ENCODE data around the gene SUSD6. TPM values are rescaled to one million over a fixed set of nuclear protein-coding genes. Genes with fewer than 3 reads are reported as not detected.

SUSD6 gene
- total RNA-seq, 1 experiment from 2014 or later = 32.1 TPM

- Mint-ChIP-seq H3K36me3 (ENCODE audit: insufficient read depth, unreplicated experiment) (peaks cover 63% of the 10 kb centered on the region), H3K9me3 (ENCODE audit: unreplicated experiment) (no peaks in the 10 kb centered on the region), H3K4me1 (ENCODE audit: insufficient read depth, unreplicated experiment) (peaks cover 36% of the 10 kb centered on the region), H3K4me3 (ENCODE audit: unreplicated experiment) (peak overlapping the region; percentile 33), H3K27me3 (ENCODE audit: insufficient read depth, unreplicated experiment) (no peaks in the 10 kb centered on the region), H3K27ac (ENCODE audit: low read depth, unreplicated experiment) (peak overlapping the region; percentile 87)
- BruUV-seq (replicated peaks) = no TSS peak
- no peak for TF ChIP-seq CTCF (IDR thresholded peaks at IDR 0.05; ENCODE audit: unreplicated experiment)
- intact Hi-C loops (cut with micrococcal nuclease) = loop anchor here (10.0 kb wide), 1 partner anchor 58 kb away; no protein-coding TSS in a partner anchor
- POLR2A ChIA-PET = interaction anchor here (0.7 to 6.7 kb wide), 18 partner anchors 13 to 523 kb away, joined by 3 to 71 read pairs (median 4); partner anchors contain the start of genes SRSF5 and SUSD6
- peak; percentile 68 for DNase-seq (ENCODE audit: unreplicated experiment)
- CTCF ChIA-PET = interaction anchor here (0.6 to 2.0 kb wide), 6 partner anchors 13 to 100 kb away, joined by 3 to 7 read pairs (median 3); no protein-coding TSS in a partner anchor
Measured at GRCh38 chr14:69712599-69713088, 101.2 kb downstream of the SUSD6 start.

- peaks cover 58% of the 10 kb centered on the region for H3K36me3 Mint-ChIP-seq (ENCODE audit: insufficient read depth, unreplicated experiment)
- TSS peak; percentile 28 for BruUV-seq (replicated peaks)
- ChIA-PET POLR2A (interaction anchor here (0.6 to 6.7 kb wide), 21 partner anchors 14 to 1260 kb away, joined by 3 to 71 read pairs (median 3); partner anchors contain the start of gene SUSD6), CTCF (interaction anchor here (0.6 to 2.0 kb wide), 7 partner anchors 14 to 101 kb away, joined by 3 to 7 read pairs (median 3); no protein-coding TSS in a partner anchor)
- no peak for TF ChIP-seq CTCF (IDR thresholded peaks at IDR 0.05; ENCODE audit: unreplicated experiment)
- H3K27me3 Mint-ChIP-seq (ENCODE audit: insufficient read depth, unreplicated experiment) = no peaks in the 10 kb centered on the region
- intact Hi-C loops (cut with micrococcal nuclease) = loop anchor here (10.0 kb wide), 1 partner anchor 58 kb away; no protein-coding TSS in a partner anchor
- peak overlapping the region; percentile 87 for H3K27ac Mint-ChIP-seq (ENCODE audit: low read depth, unreplicated experiment)
- H3K9me3 Mint-ChIP-seq (ENCODE audit: unreplicated experiment) = no peaks in the 10 kb centered on the region
- DNase-seq (ENCODE audit: unreplicated experiment) = peak; percentile 89
- peak overlapping the region; percentile 33 for H3K4me3 Mint-ChIP-seq (ENCODE audit: unreplicated experiment)
- H3K4me1 Mint-ChIP-seq (ENCODE audit: insufficient read depth, unreplicated experiment) = peaks cover 36% of the 10 kb centered on the region
Measured at GRCh38 chr14:69713209-69713781, 101.9 kb downstream of the SUSD6 start.

GRCh38 chr14:69713993-69714679 lies 102.7 kb downstream of the SUSD6 start:
- peaks cover 41% of the 10 kb centered on the region for H3K4me1 Mint-ChIP-seq (ENCODE audit: insufficient read depth, unreplicated experiment)
- ChIA-PET POLR2A (interaction anchor here (0.6 to 6.7 kb wide), 9 partner anchors 15 to 1259 kb away, joined by 3 to 71 read pairs (median 4); partner anchors contain the start of gene SUSD6), CTCF (interaction anchor here (0.7 to 2.0 kb wide), 4 partner anchors 13 to 129 kb away, joined by 3 to 7 read pairs (median 4); no protein-coding TSS in a partner anchor)
- no peaks in the 10 kb centered on the region for H3K27me3 Mint-ChIP-seq (ENCODE audit: insufficient read depth, unreplicated experiment)
- DNase-seq (ENCODE audit: unreplicated experiment) = no peak
- H3K9me3 Mint-ChIP-seq (ENCODE audit: unreplicated experiment) = no peaks in the 10 kb centered on the region
- TF ChIP-seq CTCF (IDR thresholded peaks at IDR 0.05; ENCODE audit: unreplicated experiment) = no peak
- peaks cover 56% of the 10 kb centered on the region for H3K36me3 Mint-ChIP-seq (ENCODE audit: insufficient read depth, unreplicated experiment)
- intact Hi-C loops (cut with micrococcal nuclease) = loop anchor here (10.0 kb wide), 1 partner anchor 59 kb away; no protein-coding TSS in a partner anchor
- H3K27ac Mint-ChIP-seq (ENCODE audit: low read depth, unreplicated experiment) = peak overlapping the region; percentile 87
- BruUV-seq (replicated peaks) = no TSS peak
- no peak overlapping the region for H3K4me3 Mint-ChIP-seq (ENCODE audit: unreplicated experiment)
